Measurements from ENCODE around the gene SULT4A1.

Gene SULT4A1

GRCh38 chr22:43854786-43855271 lies 7.5 kb downstream of the SULT4A1 start:
- DNase-seq (ENCODE audit: low read depth), result no peak
- TF ChIP-seq CTCF (IDR thresholded peaks at IDR 0.05; ENCODE audit: insufficient read depth, low read depth, low read length, missing control alignments), result no peak
- H3K4me3 ChIP-seq (ENCODE audit: low read length), result no peak overlapping the region

- DNase-seq (ENCODE audit: low read depth), result no peak
- H3K4me3 ChIP-seq (ENCODE audit: low read length), result no peak overlapping the region
- no peak for TF ChIP-seq CTCF (IDR thresholded peaks at IDR 0.05; ENCODE audit: insufficient read depth, low read depth, low read length, missing control alignments)
Measured at GRCh38 chr22:43854121-43854785, 8.1 kb downstream of the SULT4A1 start.

- no peak for TF ChIP-seq CTCF (IDR thresholded peaks at IDR 0.05; ENCODE audit: insufficient read depth, low read depth, low read length, missing control alignments)
- DNase-seq (ENCODE audit: low read depth), result no peak
- no peak overlapping the region for H3K4me3 ChIP-seq (ENCODE audit: low read length)
Measured at GRCh38 chr22:43853328-43853931, 8.9 kb downstream of the SULT4A1 start.

GRCh38 chr22:43852573-43853327 lies 9.6 kb downstream of the SULT4A1 start:
- no peak overlapping the region for H3K4me3 ChIP-seq (ENCODE audit: low read length)
- no peak for TF ChIP-seq CTCF (IDR thresholded peaks at IDR 0.05; ENCODE audit: insufficient read depth, low read depth, low read length, missing control alignments)
- DNase-seq (ENCODE audit: low read depth), result no peak

- no peak for DNase-seq (ENCODE audit: low read depth)
- no peak overlapping the region for H3K4me3 ChIP-seq (ENCODE audit: low read length)
- TF ChIP-seq CTCF (IDR thresholded peaks at IDR 0.05; ENCODE audit: insufficient read depth, low read depth, low read length, missing control alignments), result no peak
Measured at GRCh38 chr22:43851979-43852307, 10.4 kb downstream of the SULT4A1 start.

GRCh38 chr22:43851058-43851978 lies 11.0 kb downstream of the SULT4A1 start:
- DNase-seq (ENCODE audit: low read depth), result no peak
- H3K4me3 ChIP-seq (ENCODE audit: low read length), result no peak overlapping the region
- no peak for TF ChIP-seq CTCF (IDR thresholded peaks at IDR 0.05; ENCODE audit: insufficient read depth, low read depth, low read length, missing control alignments)

All from epithelial cell of esophagus (primary cell).